ENCODE results near the gene IKZF1.

DNA sequence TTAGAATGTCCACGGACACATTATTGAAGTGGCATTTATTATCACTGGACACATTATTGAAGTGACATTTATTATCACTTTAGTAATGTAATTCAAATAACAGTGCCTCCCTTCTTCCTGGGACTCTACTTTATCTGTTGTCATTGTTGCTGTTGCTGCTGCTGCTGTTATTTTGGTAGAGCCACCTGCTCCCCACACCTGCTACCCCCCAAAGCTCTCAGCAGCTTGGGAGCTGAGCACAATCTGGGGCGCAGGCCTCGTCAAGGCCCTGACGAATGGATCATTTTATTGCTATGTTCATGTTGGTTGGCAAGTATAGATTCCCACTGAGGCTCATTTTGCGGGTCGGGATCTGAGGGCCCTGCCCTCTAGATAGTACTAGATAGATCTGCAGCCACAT lies 120.8 kb downstream of the IKZF1 start:
- TF ChIP-seq EZH2 (IDR thresholded peaks at IDR 0.05), result no peak
- TF ChIP-seq POLR2AphosphoS5 (IDR thresholded peaks at IDR 0.05; ENCODE audit: borderline replicate concordance, low read depth, low read length), result no peak
